22Rv1 (cell line): ENCODE data around the gene ZMYND10.

ENCODE experiments used
- H3K27ac ChIP-seq: fragments of 450-650 bp; 2 replicates; pipeline ENCODE4 v1.5.1; 2017
- ZFX ChIP-seq: fragments of 450-650 bp; IDR thresholded peaks from 2 replicates; pipeline ENCODE4 v1.6.1; 2017; ENCODE audit warnings: antibody characterized with exemption, borderline replicate concordance
- TF ChIP-seq, protein P1 (sequence below): fragments of 450-650 bp; IDR thresholded peaks from 2 replicates; pipeline ENCODE4 v1.5.1; 2017; ENCODE audit warnings: mild to moderate bottlenecking

The ZMYND10 gene

DNA sequence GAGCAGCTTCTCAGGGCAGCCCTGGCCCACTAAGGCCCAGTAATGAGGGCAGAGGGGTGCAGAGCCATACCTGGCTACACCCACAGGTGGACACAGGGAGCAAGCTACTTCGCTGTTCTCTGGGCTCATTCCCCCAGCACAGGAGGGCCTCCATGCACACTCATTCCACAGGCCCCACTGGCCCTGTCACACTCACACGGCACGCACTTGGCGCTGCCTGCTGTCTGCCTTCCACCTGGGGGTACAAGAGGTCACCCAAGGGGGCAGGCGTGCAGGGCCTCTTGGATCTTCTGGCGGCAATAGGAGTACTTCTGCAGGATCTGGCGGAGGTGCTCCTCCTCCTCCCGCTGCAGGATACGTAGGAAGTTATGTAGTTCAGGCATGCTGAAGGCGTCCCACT is 15.2 kb downstream of the ZMYND10 start:
- H3K27ac ChIP-seq: no peak overlapping the region

DNA sequence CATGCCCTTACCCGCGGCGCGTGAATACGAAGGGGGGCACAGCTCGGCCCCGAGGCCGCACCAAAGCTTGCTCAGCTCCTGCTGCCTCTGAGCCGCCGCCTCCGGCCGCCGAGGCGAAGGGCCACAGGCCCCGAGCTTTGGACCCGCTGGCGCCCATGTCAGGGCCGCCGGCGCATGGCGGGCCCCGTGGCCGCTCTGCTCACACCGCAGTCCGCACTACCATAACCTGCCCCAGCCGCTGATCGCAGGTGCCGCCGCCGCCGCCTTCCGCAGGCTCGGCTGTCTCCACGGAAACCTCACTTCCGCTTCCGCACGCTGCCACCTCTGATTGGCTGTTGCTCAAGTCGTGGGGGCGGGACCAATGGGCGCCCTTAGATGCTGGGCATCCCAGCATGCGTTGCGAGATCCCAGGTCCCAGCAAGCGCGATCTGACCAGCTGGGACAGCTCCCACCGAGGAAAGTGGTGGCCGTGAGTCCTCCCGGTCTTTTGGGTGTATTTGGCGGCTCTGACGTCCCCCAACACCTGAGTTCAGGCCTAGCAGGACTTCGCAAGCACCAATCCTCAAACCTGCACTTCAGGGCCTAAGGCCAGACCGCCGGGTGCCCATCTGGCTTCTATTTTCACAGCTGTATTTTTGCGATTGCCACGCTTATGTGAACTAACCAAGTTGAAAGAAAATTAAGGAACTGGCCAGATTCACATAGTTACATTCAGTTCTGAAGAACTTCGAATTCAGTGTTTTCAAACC is 17.4 kb downstream of the ZMYND10 start, which contains the start of gene TUSC2:
TUSC2 (minus strand) TSS at position 281 of the 749 bp plus-strand sequence; CDS start at position 157, 124 bp downstream.
- no peak for TF ChIP-seq ZFX
- TF ChIP-seq, protein P1, sequence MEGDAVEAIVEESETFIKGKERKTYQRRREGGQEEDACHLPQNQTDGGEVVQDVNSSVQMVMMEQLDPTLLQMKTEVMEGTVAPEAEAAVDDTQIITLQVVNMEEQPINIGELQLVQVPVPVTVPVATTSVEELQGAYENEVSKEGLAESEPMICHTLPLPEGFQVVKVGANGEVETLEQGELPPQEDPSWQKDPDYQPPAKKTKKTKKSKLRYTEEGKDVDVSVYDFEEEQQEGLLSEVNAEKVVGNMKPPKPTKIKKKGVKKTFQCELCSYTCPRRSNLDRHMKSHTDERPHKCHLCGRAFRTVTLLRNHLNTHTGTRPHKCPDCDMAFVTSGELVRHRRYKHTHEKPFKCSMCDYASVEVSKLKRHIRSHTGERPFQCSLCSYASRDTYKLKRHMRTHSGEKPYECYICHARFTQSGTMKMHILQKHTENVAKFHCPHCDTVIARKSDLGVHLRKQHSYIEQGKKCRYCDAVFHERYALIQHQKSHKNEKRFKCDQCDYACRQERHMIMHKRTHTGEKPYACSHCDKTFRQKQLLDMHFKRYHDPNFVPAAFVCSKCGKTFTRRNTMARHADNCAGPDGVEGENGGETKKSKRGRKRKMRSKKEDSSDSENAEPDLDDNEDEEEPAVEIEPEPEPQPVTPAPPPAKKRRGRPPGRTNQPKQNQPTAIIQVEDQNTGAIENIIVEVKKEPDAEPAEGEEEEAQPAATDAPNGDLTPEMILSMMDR: no peak
- H3K27ac ChIP-seq: peak within 1 kb of the TSS; percentile 77

More for the DNA sequence above, 15.2 kb downstream of the ZMYND10 start:
- TF ChIP-seq, protein P1: no peak
- no peak for TF ChIP-seq ZFX

DNA sequence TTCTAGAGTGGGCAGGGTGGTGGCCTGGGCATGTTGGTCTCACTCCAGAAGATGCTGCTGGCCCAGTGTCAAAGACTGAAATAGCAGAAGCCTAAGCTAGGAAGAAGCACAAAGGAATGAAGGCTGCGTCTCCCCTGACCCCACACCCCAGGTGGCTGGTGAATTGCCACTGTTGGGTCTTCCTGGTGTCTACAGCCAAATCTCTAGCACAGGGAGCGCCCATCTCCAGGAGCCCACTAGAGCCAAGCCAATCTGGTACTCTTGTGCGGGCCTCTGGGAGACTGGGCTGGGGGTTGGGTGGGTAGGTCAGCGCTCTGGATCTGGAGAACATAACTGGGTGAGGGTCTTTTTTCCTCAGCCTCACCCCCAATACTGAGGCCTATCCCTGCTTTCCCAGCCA is 18.4 kb downstream of the ZMYND10 start:
- no peak for TF ChIP-seq ZFX
- TF ChIP-seq, protein P1: no peak
- peak overlapping the region; percentile 77 for H3K27ac ChIP-seq

DNA sequence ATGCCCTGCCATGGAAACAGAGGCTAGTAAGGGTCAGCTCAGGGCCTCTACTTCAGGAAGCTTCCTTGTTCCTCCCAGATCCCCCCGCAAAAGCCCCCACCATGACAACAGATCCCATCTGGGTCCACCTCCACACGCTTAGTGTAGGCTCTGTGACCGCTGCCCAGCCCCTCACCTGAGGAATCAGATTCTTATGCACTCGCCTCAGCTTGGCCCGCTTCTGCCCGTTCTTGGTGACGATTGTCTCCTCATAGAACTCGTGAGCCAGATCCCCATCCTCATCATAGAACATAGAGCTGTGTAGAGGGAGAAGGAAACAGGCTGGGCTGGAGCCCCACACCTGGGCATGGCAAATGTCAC is 19.4 kb downstream of the ZMYND10 start:
- no peak overlapping the region for H3K27ac ChIP-seq
- TF ChIP-seq ZFX: no peak
- TF ChIP-seq, protein P1: no peak

DNA sequence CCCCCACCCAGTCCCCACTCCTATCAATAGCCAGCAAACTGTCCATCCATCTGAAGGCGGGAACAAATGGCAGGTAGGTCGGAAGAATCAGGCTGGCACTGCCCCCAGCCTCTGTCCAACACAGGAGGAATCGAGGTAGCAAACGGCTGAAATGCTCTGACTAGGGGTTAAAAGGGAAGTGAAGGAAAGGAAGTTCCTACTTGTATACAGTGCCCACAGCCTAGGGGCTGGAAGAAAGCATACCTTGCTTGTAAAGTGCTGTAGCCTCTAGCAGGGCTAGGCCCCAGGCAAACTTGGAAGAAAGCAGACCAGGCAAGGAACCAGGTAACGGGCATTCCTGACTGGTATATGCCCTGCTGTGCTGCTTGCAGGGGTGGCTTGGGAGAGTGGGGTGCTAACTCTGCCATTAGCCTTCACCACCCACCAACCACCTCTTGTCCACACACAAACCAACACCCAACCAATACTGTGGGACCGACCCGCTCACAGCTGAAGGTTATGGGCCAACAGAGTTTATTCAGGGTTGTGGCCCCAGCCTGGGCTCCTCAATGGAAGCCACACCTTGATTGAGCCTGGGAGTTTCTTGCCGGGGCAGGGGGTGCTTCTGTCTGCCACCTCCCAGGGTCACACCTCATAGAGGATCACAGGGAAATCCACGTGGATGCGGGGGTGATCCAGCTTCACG is 19.9 kb downstream of the ZMYND10 start:
- TF ChIP-seq, protein P1: no peak
- TF ChIP-seq ZFX: no peak
- no peak overlapping the region for H3K27ac ChIP-seq

DNA sequence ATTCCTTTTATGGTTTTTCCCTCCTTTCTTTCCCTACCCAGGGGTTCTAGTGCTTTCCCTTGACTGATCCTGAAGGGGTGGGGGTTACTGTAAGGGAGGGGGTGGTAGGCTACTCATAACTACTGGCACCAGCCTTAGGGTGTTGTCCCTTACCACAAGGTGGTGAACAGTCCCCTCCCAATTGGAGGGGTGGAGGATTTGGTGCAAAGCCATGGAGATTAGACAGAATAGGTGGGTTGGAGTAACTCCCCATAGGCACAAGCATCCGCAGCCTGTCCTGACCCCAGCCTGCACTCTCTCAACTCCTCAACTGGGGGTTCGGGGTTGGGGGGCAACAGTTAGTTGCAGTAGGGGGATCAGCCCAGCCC is 20.4 kb downstream of the ZMYND10 start:
- H3K27ac ChIP-seq: peak overlapping the region; percentile 85; the same call in 1 of the 2 replicates
- TF ChIP-seq, protein P1: no peak
- TF ChIP-seq ZFX: no peak
